Measurements from ENCODE around the gene RBM20. TPM values are rescaled to one million over a fixed set of nuclear protein-coding genes. Genes with fewer than 3 reads are reported as not detected.
A peak's percentile ranks its signal among the peaks of the same experiment; 100 is the strongest.

The RBM20 gene
- total and polyA plus RNA-seq, 2 of the 13 experiments (the other 11 are each of a cell fraction or from before 2014, with no cell fraction given) = 0.02 to 0.22 TPM

DNA sequence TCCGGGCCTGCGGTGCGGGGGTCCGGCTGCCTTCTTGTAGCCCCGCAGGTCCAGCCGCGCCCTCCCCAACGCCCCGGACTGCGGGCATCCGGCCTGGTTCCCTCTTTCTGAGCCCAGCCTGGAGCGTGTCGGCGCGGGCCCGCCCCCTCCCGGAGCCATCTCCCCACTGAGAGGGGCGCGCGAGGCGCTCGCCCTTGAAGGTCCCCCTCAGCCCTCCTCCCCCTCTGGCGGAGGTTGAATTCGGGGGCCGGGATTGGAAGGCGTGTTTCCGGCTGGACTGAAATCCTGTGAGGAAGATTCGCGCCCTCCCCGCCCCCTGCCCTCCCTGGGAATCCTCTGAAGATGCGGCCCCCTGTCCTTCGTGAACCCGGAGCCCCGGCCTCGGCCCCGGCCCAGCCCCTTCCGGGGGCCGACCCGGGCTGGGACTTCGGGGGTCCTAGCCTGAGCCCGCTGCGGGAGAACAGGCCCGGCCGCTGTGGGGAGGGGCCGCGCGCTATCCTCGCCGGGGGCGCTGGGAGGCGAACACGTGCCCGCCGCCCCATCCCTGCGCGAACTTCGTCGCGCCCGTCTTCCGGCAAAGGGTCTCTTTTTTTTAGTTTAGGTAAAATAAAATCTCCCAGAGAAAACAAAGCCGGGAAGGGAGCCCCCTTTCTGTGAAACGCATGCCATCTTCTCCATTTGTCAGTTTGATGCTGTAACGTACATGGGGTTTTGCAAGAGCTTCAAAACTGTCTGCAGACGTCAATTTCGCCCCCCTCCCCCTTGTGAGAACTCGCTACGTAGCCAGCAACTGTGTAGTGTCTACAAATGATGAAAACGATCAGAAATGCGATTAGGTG, 228.2 kb downstream of the RBM20 start (continued):
- TF ChIP-seq, protein P1, sequence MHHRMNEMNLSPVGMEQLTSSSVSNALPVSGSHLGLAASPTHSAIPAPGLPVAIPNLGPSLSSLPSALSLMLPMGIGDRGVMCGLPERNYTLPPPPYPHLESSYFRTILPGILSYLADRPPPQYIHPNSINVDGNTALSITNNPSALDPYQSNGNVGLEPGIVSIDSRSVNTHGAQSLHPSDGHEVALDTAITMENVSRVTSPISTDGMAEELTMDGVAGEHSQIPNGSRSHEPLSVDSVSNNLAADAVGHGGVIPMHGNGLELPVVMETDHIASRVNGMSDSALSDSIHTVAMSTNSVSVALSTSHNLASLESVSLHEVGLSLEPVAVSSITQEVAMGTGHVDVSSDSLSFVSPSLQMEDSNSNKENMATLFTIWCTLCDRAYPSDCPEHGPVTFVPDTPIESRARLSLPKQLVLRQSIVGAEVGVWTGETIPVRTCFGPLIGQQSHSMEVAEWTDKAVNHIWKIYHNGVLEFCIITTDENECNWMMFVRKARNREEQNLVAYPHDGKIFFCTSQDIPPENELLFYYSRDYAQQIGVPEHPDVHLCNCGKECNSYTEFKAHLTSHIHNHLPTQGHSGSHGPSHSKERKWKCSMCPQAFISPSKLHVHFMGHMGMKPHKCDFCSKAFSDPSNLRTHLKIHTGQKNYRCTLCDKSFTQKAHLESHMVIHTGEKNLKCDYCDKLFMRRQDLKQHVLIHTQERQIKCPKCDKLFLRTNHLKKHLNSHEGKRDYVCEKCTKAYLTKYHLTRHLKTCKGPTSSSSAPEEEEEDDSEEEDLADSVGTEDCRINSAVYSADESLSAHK (CRISPR knock-in tag; IDR thresholded peaks at IDR 0.05; ENCODE audit: borderline replicate concordance) = no peak
- TF ChIP-seq, protein P2, sequence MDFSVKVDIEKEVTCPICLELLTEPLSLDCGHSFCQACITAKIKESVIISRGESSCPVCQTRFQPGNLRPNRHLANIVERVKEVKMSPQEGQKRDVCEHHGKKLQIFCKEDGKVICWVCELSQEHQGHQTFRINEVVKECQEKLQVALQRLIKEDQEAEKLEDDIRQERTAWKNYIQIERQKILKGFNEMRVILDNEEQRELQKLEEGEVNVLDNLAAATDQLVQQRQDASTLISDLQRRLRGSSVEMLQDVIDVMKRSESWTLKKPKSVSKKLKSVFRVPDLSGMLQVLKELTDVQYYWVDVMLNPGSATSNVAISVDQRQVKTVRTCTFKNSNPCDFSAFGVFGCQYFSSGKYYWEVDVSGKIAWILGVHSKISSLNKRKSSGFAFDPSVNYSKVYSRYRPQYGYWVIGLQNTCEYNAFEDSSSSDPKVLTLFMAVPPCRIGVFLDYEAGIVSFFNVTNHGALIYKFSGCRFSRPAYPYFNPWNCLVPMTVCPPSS (IDR thresholded peaks at IDR 0.05) = no peak
- TF ChIP-seq, protein P3, sequence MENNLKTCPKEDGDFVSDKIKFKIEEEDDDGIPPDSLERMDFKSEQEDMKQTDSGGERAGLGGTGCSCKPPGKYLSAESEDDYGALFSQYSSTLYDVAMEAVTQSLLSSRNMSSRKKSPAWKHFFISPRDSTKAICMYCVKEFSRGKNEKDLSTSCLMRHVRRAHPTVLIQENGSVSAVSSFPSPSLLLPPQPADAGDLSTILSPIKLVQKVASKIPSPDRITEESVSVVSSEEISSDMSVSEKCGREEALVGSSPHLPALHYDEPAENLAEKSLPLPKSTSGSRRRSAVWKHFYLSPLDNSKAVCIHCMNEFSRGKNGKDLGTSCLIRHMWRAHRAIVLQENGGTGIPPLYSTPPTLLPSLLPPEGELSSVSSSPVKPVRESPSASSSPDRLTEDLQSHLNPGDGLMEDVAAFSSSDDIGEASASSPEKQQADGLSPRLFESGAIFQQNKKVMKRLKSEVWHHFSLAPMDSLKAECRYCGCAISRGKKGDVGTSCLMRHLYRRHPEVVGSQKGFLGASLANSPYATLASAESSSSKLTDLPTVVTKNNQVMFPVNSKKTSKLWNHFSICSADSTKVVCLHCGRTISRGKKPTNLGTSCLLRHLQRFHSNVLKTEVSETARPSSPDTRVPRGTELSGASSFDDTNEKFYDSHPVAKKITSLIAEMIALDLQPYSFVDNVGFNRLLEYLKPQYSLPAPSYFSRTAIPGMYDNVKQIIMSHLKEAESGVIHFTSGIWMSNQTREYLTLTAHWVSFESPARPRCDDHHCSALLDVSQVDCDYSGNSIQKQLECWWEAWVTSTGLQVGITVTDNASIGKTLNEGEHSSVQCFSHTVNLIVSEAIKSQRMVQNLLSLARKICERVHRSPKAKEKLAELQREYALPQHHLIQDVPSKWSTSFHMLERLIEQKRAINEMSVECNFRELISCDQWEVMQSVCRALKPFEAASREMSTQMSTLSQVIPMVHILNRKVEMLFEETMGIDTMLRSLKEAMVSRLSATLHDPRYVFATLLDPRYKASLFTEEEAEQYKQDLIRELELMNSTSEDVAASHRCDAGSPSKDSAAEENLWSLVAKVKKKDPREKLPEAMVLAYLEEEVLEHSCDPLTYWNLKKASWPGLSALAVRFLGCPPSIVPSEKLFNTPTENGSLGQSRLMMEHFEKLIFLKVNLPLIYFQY (CRISPR knock-in tag; IDR thresholded peaks at IDR 0.05; ENCODE audit: borderline replicate concordance) = 0 out of 2 replicates have a peak, but pooled peaks have one; percentile 25
- TF ChIP-seq ZNF225 (CRISPR knock-in tag; IDR thresholded peaks at IDR 0.05) (0 out of 2 replicates have a peak, but pooled peaks have one; percentile 29), ZNF367 (CRISPR knock-in tag; IDR thresholded peaks at IDR 0.05; ENCODE audit: borderline replicate concordance) (no peak), ZNF296 (CRISPR knock-in tag; conservative IDR thresholded peaks at IDR 0.05) (no peak), KAT8 (CRISPR knock-in tag; IDR thresholded peaks at IDR 0.05) (no peak), ZFP41 (CRISPR knock-in tag; IDR thresholded peaks at IDR 0.05; ENCODE audit: borderline replicate concordance) (no peak; the same call in 1 of the 2 replicates), ZNF703 (CRISPR knock-in tag; IDR thresholded peaks at IDR 0.05; ENCODE audit: borderline replicate concordance) (no peak), NR2F2 (IDR thresholded peaks at IDR 0.05; ENCODE audit: borderline replicate concordance, low read depth) (no peak), ZFP36 (IDR thresholded peaks at IDR 0.05; ENCODE audit: borderline replicate concordance, low read depth, low read length, partially characterized antibody) (no peak), HMGA1 (CRISPR knock-in tag; conservative IDR thresholded peaks at IDR 0.05) (no peak), ARNT (IDR thresholded peaks at IDR 0.05) (no peak)
- TF ChIP-seq, protein P4, sequence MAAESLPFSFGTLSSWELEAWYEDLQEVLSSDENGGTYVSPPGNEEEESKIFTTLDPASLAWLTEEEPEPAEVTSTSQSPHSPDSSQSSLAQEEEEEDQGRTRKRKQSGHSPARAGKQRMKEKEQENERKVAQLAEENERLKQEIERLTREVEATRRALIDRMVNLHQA (CRISPR knock-in tag; IDR thresholded peaks at IDR 0.05) = no peak
- TF ChIP-seq, protein P5, sequence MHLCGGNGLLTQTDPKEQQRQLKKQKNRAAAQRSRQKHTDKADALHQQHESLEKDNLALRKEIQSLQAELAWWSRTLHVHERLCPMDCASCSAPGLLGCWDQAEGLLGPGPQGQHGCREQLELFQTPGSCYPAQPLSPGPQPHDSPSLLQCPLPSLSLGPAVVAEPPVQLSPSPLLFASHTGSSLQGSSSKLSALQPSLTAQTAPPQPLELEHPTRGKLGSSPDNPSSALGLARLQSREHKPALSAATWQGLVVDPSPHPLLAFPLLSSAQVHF (CRISPR knock-in tag; IDR thresholded peaks at IDR 0.05) = 0 out of 2 replicates have a peak, but pooled peaks have one; percentile 64
- TF ChIP-seq, protein P6, sequence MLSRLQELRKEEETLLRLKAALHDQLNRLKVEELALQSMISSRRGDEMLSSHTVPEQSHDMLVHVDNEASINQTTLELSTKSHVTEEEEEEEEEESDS (CRISPR knock-in tag; IDR thresholded peaks at IDR 0.05; ENCODE audit: borderline replicate concordance) = no peak; the same call in none of the 2 replicates
- TF ChIP-seq, protein P7, sequence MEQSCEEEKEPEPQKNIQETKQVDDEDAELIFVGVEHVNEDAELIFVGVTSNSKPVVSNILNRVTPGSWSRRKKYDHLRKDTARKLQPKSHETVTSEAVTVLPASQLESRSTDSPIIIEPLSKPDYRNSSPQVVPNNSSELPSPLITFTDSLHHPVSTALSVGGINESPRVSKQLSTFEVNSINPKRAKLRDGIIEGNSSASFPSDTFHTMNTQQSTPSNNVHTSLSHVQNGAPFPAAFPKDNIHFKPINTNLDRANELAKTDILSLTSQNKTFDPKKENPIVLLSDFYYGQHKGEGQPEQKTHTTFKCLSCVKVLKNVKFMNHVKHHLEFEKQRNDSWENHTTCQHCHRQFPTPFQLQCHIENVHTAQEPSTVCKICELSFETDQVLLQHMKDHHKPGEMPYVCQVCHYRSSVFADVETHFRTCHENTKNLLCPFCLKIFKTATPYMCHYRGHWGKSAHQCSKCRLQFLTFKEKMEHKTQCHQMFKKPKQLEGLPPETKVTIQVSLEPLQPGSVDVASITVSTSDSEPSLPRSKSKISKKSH (CRISPR knock-in tag; IDR thresholded peaks at IDR 0.05; ENCODE audit: borderline replicate concordance) = no peak
